Measurements from ENCODE around the gene RAET1G.
"Not testable (repeated sequence)": the region's sequence is repeated elsewhere in the genome, so short reads cannot be mapped to it uniquely, and the experiment has no call there.

Gene RAET1G

GRCh38 chr6:149922642-149923326 lies at the start of gene RAET1G:
Gene RAET1G (minus strand): TSS chr6:149923121. CDS start chr6:149923010, 111 bp downstream.
- DNase-seq (ENCODE audit: low read depth) = peak; percentile 62

- DNase-seq (ENCODE audit: low read depth) = no peak
These were observed 46.7 kb upstream of the RAET1G start for GRCh38 chr6:149969635-149970034.

- not testable (repeated sequence) for DNase-seq (ENCODE audit: low read depth)
These were observed 46.0 kb upstream of the RAET1G start for GRCh38 chr6:149968909-149969308.

- not testable (repeated sequence) for DNase-seq (ENCODE audit: low read depth)
These were observed 45.1 kb upstream of the RAET1G start for GRCh38 chr6:149967999-149968398.

GRCh38 chr6:149967591-149967990 lies 44.7 kb upstream of the RAET1G start:
- no peak for DNase-seq (ENCODE audit: low read depth)

GRCh38 chr6:149966319-149966718 lies 43.4 kb upstream of the RAET1G start:
- DNase-seq (ENCODE audit: low read depth) = not testable (repeated sequence)

- no peak for DNase-seq (ENCODE audit: low read depth)
These were observed 42.5 kb upstream of the RAET1G start for GRCh38 chr6:149965194-149966020.

- no peak for DNase-seq (ENCODE audit: low read depth)
These were observed 41.6 kb upstream of the RAET1G start for GRCh38 chr6:149964308-149965193.

- peak; percentile 62 for DNase-seq (ENCODE audit: low read depth)
These were observed 40.8 kb upstream of the RAET1G start, which contains the start of gene ULBP1 for GRCh38 chr6:149963462-149964307. Gene ULBP1 (plus strand): TSS chr6:149963943. CDS start chr6:149964050, 107 bp downstream.

- DNase-seq (ENCODE audit: low read depth) = no peak
These were observed 40.2 kb upstream of the RAET1G start for GRCh38 chr6:149963212-149963461.

- no peak for DNase-seq (ENCODE audit: low read depth)
These were observed 39.7 kb upstream of the RAET1G start for GRCh38 chr6:149962461-149963211.

GRCh38 chr6:149961728-149962425 lies 39.0 kb upstream of the RAET1G start:
- DNase-seq (ENCODE audit: low read depth) = no peak

- DNase-seq (ENCODE audit: low read depth) = no peak
These were observed 37.6 kb upstream of the RAET1G start for GRCh38 chr6:149960488-149960887.

GRCh38 chr6:149959806-149960205 lies 36.9 kb upstream of the RAET1G start:
- DNase-seq (ENCODE audit: low read depth) = not testable (repeated sequence)

- not testable (repeated sequence) for DNase-seq (ENCODE audit: low read depth)
These were observed 35.2 kb upstream of the RAET1G start for GRCh38 chr6:149958124-149958523.

- not testable (repeated sequence) for DNase-seq (ENCODE audit: low read depth)
These were observed 32.9 kb upstream of the RAET1G start for GRCh38 chr6:149955654-149956317.

- DNase-seq (ENCODE audit: low read depth) = not testable (repeated sequence)
These were observed 32.2 kb upstream of the RAET1G start for GRCh38 chr6:149954984-149955653.

- DNase-seq (ENCODE audit: low read depth) = not testable (repeated sequence)
These were observed 31.5 kb upstream of the RAET1G start for GRCh38 chr6:149954328-149954983.
